CD4-positive, alpha-beta T cell treated with Interleukin-1 beta for 1 hour (primary cell): ENCODE data around the gene STAG1.
"Not testable (repeated sequence)": the region's sequence is repeated elsewhere in the genome, so short reads cannot be mapped to it uniquely, and the experiment has no call there.

Experiments used
- DNase-seq, 2 donors: peaks; one replicate each; pipeline ENCODE4 v3.0.0-alpha.2; 2020 to 2022

STAG1 gene

DNA sequence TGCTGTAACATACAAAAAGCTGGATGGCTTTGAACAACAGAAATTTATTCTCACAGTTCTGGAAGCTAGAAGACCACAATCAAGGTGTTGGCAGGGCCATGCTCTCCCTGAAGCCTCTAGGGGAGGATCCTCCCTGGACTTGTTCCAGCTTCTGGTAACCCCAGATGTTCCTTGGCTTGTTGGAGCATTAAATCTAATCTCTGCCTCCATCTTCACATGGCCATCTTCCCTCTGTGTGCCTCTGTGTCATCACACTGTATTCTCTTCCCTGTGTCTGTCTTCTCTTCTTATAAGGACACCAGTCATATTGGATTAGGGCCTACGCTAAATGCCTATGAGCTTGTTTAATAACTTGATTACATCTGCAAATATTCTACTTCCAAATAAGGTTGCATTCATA lies 109.5 kb downstream of the STAG1 start:
- DNase-seq, result no peak

- DNase-seq, result no peak
Measured at GRCh38 chr3:136639069-136639468, 113.1 kb downstream of the STAG1 start.

GRCh38 chr3:136637176-136637575 lies 115.0 kb downstream of the STAG1 start:
- no peak for DNase-seq

DNA sequence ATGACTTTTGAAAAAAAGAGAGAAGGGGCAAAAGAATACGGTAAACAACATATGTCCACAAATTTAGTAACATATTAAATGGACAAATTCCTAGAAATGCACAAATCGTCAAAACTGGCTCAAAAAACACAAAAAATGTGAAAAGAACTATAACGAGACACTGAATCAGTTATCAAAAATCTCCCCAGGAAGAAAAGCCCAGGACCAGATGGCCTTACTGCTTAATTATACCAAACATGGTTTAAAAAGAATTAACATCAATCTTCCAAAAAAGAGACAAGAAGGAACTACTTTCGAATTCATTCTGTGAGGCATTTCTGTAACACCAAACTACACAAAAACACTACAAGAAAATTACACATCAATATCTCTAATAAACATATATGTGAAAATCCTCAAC lies 117.4 kb downstream of the STAG1 start:
- DNase-seq, result no peak

- no peak for DNase-seq
Measured at GRCh38 chr3:136632625-136633081, 119.5 kb downstream of the STAG1 start.

DNA sequence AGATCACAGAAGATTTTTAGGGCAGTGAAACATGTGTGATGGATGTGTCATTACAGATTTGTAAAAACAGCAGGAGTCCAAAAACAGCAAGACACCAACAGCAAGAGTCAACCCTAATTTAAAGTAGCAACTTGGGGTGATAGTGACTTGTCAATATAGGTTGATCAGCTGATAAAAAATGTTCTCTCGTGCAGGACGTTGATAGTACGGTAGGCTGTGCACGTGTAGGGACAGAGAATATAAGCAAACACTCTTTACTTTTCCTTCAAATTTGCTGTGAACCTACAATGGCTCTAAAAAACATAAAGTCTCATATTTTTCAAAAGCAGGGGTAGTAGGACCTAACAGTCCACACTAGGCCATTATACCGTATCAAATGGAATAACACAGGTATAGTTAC lies 120.8 kb downstream of the STAG1 start:
- no peak for DNase-seq

GRCh38 chr3:136630915-136631314 lies 121.3 kb downstream of the STAG1 start:
- DNase-seq, result no peak

DNA sequence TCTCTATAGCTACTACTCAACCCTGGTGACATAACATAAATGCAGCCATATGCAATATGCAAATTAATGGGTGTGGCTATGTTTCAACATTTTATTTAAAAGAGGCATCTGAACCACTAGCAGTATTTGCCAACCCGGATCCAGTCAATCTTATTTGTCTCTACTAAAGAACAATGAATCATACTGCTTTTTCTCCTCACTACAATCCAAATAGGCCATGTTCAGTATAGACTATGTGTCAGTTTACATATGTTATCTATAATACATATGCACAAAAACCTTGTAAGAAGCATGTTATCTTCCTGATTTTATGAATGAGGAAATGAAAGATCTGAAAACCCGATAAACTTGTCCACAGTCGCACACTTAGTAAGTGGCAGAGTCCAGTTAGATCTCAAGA lies 125.7 kb downstream of the STAG1 start:
- no peak for DNase-seq

GRCh38 chr3:136624894-136625815 lies 127.0 kb downstream of the STAG1 start:
- DNase-seq, result no peak

DNA sequence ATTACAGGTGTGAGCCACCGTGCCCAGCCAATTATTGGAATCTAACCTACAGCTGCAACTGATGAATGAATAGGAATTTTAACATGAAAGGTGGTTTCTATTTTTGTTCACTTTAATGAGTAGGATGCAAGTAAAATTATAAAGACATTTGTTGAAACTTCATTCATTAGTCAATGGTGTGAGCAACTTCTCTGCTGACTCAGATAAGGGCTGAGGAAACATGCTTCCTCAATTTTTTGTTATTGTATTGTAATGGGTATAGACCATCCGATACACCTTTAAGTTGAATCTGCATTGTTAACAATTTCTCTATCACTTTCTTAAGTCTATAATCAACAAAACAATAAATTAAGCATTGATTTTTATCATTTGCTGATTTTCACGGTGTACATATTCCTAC lies 127.8 kb downstream of the STAG1 start:
- DNase-seq, result no peak

- no peak for DNase-seq
Measured at GRCh38 chr3:136621628-136622027, 130.6 kb downstream of the STAG1 start.

GRCh38 chr3:136620436-136620835 lies 131.7 kb downstream of the STAG1 start:
- no peak for DNase-seq

GRCh38 chr3:136617969-136618525 lies 134.1 kb downstream of the STAG1 start:
- DNase-seq, result not testable (repeated sequence)

- no peak for DNase-seq
Measured at GRCh38 chr3:136617198-136617597, 135.0 kb downstream of the STAG1 start.

DNA sequence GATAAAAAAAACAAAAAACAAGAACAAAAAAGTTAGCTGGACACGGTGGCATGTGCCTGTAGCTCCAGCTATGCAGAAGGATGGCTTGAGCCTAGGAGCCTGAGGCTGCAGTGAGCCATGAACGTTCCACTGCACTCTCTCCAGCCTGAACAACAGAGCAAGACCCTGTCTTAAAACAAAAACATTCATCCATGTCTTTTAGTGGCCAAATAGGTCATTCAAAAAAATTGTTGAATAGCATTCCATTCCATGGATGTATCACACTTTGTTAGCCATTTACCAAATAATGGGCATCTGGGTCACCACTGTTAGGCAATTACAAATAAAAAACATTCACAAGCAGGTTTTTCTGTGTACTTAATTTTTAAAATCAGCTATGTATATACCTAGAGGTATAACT lies 139.7 kb downstream of the STAG1 start:
- DNase-seq, result no peak

DNA sequence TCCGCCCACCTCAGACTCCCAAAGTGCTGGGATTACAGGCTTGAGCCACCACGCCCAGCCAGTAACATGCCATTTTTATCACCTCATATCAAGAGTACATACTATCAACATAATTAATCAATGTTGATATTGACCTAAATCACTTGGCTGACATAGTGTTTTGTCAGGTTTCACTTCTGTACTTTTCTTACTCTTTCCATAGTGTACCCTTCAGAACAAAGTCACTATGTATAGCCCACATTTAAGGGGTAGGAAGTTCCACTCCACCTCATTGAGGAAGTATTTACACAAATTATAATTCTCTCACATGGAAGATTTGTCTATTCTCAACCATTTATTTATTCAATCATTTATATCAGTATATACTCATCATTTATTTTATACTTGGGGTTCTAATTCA lies 145.2 kb downstream of the STAG1 start:
- no peak for DNase-seq

- not testable (repeated sequence) for DNase-seq
Measured at GRCh38 chr3:136606216-136606615, 146.0 kb downstream of the STAG1 start.

GRCh38 chr3:136604961-136605360 lies 147.2 kb downstream of the STAG1 start:
- no peak for DNase-seq

GRCh38 chr3:136602818-136603217 lies 149.4 kb downstream of the STAG1 start:
- no peak for DNase-seq

GRCh38 chr3:136595913-136596697 lies 156.1 kb downstream of the STAG1 start:
- DNase-seq, result peak in 1 of 2 donors; percentile 2

DNA sequence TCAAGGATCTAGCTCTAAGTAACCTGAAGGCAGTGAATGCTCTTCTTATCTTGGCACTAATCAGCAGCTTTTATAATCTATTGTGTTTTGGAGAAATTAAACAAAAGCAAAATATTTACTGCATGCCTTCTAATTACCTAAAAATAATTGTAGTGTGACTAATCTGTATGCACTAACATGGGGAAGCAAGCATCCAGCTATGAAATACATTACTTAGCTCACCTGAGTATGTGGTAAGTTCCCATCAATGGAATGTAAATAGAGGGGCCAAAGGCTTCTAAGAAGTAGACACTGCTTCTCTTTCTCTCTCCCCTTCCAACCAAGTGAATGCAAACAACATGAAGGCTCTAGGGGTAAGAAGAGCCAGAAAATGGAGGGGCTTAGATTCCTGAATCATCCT lies 165.6 kb downstream of the STAG1 start:
- no peak for DNase-seq

- no peak for DNase-seq
Measured at GRCh38 chr3:136584728-136585127, 167.4 kb downstream of the STAG1 start.

DNA sequence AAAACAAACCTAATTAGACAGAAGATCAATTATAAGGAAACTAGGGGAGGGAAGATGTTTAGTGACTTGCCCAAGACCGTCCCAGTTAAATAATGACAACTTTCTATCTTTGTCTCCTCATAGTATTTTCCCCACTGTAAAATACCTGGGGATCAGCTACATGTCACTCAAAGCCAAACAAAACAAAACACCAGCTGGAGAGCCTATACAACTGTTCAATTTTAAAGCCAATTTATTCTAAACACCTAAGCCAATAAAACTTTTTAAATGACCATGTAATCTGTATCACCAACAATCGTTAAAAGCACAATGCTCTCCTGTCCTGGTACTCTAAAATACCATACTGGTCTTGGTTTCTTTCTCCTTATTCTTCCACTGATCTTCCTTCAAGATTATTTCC lies 168.4 kb downstream of the STAG1 start:
- DNase-seq, result no peak

DNA sequence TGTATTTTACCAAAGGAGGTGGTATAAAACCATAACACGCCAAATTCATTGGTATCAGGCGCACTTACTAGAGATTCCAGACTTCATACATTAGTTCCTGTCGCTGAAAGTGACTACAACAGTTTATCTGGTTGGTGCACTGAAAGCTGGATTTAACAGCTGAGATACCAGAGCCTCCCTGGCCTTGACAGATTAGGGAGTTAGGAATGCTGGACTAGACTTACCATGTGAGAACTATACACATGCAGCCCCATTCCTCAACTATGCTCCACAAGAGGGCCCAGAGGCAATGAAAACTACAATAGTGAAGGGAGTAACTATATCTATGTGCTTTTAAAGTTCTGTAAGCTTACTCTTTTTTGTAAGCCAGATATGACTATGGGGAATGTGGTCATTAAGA lies 174.4 kb downstream of the STAG1 start:
- no peak for DNase-seq
